ENCODE data around the gene SHANK2. TPM values are rescaled to one million over a fixed set of nuclear protein-coding genes. Genes with fewer than 3 reads are reported as not detected.

SHANK2 gene
- total and polyA plus RNA-seq, 2 donors (not counting 3 experiments of a cell fraction or from before 2014, with no cell fraction given) = not detected

DNA sequence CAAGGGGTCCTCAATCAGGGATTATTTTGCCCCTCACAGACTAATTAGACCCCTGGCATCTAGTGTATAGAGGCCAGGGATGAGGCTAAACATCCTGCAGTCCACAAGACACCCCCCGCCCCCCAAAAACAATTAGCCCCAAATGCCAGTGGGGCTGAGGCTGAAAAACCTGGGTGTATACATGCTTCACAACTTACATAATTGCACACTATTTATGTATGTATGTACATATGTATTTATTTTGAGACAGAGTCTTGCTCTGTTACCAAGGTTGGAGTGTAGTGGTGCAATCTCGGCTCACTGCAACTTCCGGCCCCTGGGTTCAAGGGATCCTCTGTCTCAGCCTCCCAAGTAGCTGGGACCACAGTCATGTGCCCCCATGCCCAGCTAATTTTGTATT lies 28.8 kb upstream of the SHANK2 start:
- DNase-seq (ENCODE audit: low read depth, low spot score) (no peak), FAIRE-seq (no peak)
- ChIA-PET CTCF (no interaction called here), POLR2A (no interaction called here)
- H3K36me3 ChIP-seq (ENCODE audit: control insufficient read depth in 2 of 2, extremely low read depth in 1 of 2, insufficient read depth in 2 of 2, low read length in 2 of 2) = no peaks in the 10 kb centered on the region
- H3K4me2 ChIP-seq (ENCODE audit: insufficient read depth, low read length) = no peak overlapping the region
- TF ChIP-seq, protein P1, sequence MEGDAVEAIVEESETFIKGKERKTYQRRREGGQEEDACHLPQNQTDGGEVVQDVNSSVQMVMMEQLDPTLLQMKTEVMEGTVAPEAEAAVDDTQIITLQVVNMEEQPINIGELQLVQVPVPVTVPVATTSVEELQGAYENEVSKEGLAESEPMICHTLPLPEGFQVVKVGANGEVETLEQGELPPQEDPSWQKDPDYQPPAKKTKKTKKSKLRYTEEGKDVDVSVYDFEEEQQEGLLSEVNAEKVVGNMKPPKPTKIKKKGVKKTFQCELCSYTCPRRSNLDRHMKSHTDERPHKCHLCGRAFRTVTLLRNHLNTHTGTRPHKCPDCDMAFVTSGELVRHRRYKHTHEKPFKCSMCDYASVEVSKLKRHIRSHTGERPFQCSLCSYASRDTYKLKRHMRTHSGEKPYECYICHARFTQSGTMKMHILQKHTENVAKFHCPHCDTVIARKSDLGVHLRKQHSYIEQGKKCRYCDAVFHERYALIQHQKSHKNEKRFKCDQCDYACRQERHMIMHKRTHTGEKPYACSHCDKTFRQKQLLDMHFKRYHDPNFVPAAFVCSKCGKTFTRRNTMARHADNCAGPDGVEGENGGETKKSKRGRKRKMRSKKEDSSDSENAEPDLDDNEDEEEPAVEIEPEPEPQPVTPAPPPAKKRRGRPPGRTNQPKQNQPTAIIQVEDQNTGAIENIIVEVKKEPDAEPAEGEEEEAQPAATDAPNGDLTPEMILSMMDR (IDR thresholded peaks at IDR 0.05; ENCODE audit: extremely low read depth in 1 of 2, insufficient read depth in 1 of 2, low read depth in 1 of 2, low read length in 2 of 2) = no peak
- TF ChIP-seq GATA2 (IDR thresholded peaks at IDR 0.05; ENCODE audit: insufficient read depth, insufficient read length, low read depth, low read length) (no peak), MYC (IDR thresholded peaks at IDR 0.05; ENCODE audit: low read depth, low read length) (no peak), POLR2AphosphoS5 (IDR thresholded peaks at IDR 0.05; ENCODE audit: insufficient read depth, low read depth, low read length) (no peak), JUN (IDR thresholded peaks at IDR 0.05; ENCODE audit: borderline replicate concordance, insufficient read depth, insufficient read length, low read depth) (no peak), POLR2A (IDR thresholded peaks at IDR 0.05; ENCODE audit: low read depth, low read length) (no peak), EZH2 (IDR thresholded peaks at IDR 0.05; ENCODE audit: borderline replicate concordance, low read depth, low read length, severe bottlenecking) (no peak), FOS (IDR thresholded peaks at IDR 0.05; ENCODE audit: borderline replicate concordance, insufficient read depth, low read length) (no peak)
- TF ChIP-seq, protein P2, sequence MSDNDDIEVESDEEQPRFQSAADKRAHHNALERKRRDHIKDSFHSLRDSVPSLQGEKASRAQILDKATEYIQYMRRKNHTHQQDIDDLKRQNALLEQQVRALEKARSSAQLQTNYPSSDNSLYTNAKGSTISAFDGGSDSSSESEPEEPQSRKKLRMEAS (IDR thresholded peaks at IDR 0.05; ENCODE audit: insufficient read depth, insufficient read length) = no peak
- H3K9me3 ChIP-seq (replicated peaks; ENCODE audit: control insufficient read depth, insufficient read depth, low read length) = no peaks in the 10 kb centered on the region
- no peaks in the 10 kb centered on the region for H3K4me1 ChIP-seq (ENCODE audit: control insufficient read depth, extremely low read depth, insufficient read depth, low read length)
- no peaks in the 10 kb centered on the region for H3K27me3 ChIP-seq (ENCODE audit: control insufficient read depth in 2 of 2, insufficient read depth in 2 of 2, low read length in 2 of 2)
- dilution Hi-C loops (cut with MboI; ENCODE audit: extremely low pct_ligation_motif_present, low sequenced_read_pairs) = no loop called here
- no peak overlapping the region for H3K9ac ChIP-seq (replicated peaks; ENCODE audit: extremely low read depth, insufficient read depth, low read length)
- H3K9me1 ChIP-seq (replicated peaks; ENCODE audit: control insufficient read depth, extremely low read depth, insufficient read depth, low read length) = no peaks in the 10 kb centered on the region
- BruUV-seq (replicated peaks) = no TSS peak
- H4K20me1 ChIP-seq (replicated peaks; ENCODE audit: control insufficient read depth, extremely low read depth, insufficient read depth, low read length) = no peaks in the 10 kb centered on the region
- H2AFZ ChIP-seq (ENCODE audit: low read depth, low read length) = no peak overlapping the region
- no peaks in the 10 kb centered on the region for H3K79me2 ChIP-seq (ENCODE audit: control insufficient read depth, insufficient read depth, low read length)
- H3K27ac ChIP-seq (ENCODE audit: insufficient read depth, low read depth, low read length) = no peak overlapping the region
- intact Hi-C loops (cut with micrococcal nuclease) = no loop called here
- no peak overlapping the region for H3K4me3 ChIP-seq (replicated peaks in 1 of 3; ENCODE audit: insufficient read depth in 1 of 3, low read depth in 1 of 3, low read length in 3 of 3)

All from endothelial cell of umbilical vein (primary cell).